HepG2 (cell line): ENCODE results near the gene EGFLAM. TPM values are rescaled to one million over a fixed set of nuclear protein-coding genes. Genes with fewer than 3 reads are reported as not detected.

Experiments
- ATAC-seq: fragments of 200-7000 bp; cut with Tn5 transposase; 3 replicates; pipeline ENCODE4 v1.9.1; 2020; ENCODE audit warnings: mild to moderate bottlenecking, moderate library complexity
- BruUV-seq: library from RNA; stranded (reverse); fragments of 400-500 nt; replicated peaks from 2 replicates; lab custom pipeline; 2021; lab: Mats Ljungman, UMichigan
- CTCF ChIA-PET: fragments of 300-600 bp; formaldehyde crosslinking; extraction: SDS; loops from one replicate; lab custom pipeline; 2021; ENCODE audit warnings: low total read pairs, inconsistent platforms, low intra/inter-chr PET ratio; lab: Yijun Ruan, JAX
- POLR2A ChIA-PET: fragments of 350-600 bp; sonication (Branson Sonifier 250); formaldehyde crosslinking; loops from one replicate; lab custom pipeline; 2020; ENCODE audit warnings: antibody characterized with exemption, inconsistent platforms; lab: Yijun Ruan, JAX
- DNase-seq: peaks from one replicate; pipeline ENCODE4 v3.0.0-alpha.2; 2015; ENCODE audit warnings: low spot score
- FAIRE-seq: peaks from 3 replicates; lab custom pipeline; 2011; peaks lifted over from hg19 to GRCh38; lab: Jason Lieb, UNC
- H2AFZ ChIP-seq: one replicate; pipeline ENCODE4 v1.6.1; 2011; ENCODE audit warnings: low read length, inconsistent platforms
- H3K27ac ChIP-seq: fragments of 300-600 bp; 3 replicates; pipeline ENCODE4 v1.8.0; 2011; ENCODE audit warnings: mixed run types, mild to moderate bottlenecking, mixed read lengths, low read length, inconsistent platforms; ENCODE audit not compliant: insufficient read depth; ENCODE audit errors: extremely low read length
- H3K27me3 ChIP-seq, 2 experiments: fragments of 200-600 bp in 1 of 2; 2 replicates in 1 of 2; 3 replicates in 1 of 2; pipeline versions ENCODE4 v1.6.0 to v1.8.0; 2011; ENCODE audit warnings: low read length in 2 of 2, mild to moderate bottlenecking in 2 of 2, moderate library complexity in 2 of 2, inconsistent platforms in 1 of 2; ENCODE audit not compliant: insufficient read depth in 2 of 2, control insufficient read depth in 1 of 2
- H3K36me3 ChIP-seq, 2 experiments: fragments of 200-600 bp in 1 of 2; replicated peaks in 1 of 2; 2 replicates in 1 of 2; 3 replicates in 1 of 2; pipeline versions ENCODE4 v1.5.1 to v1.8.0; 2011; ENCODE audit warnings: low read length in 2 of 2, inconsistent platforms in 1 of 2; ENCODE audit not compliant: insufficient read depth in 2 of 2, control insufficient read depth in 1 of 2
- H3K4me1 ChIP-seq: 2 replicates; pipeline ENCODE4 v1.5.1; 2012; ENCODE audit warnings: low read length, inconsistent platforms; ENCODE audit not compliant: insufficient read depth
- H3K4me2 ChIP-seq: 2 replicates; pipeline ENCODE4 v1.6.0; 2011; ENCODE audit warnings: low read depth, low read length, inconsistent platforms
- H3K4me3 ChIP-seq, 3 experiments: fragments of 200-600 bp in 1 of 3; sonication (generic), shearing (Covaris generic) in 1 of 3; replicated peaks in 1 of 3; 2 replicates each; pipeline ENCODE4 v1.5.1; 2011 to 2016; ENCODE audit warnings: low read length in 3 of 3, inconsistent platforms in 2 of 3, low read depth in 2 of 3, mild to moderate bottlenecking in 2 of 3, control low read depth in 1 of 3, mixed read lengths in 1 of 3; ENCODE audit not compliant: insufficient read depth in 1 of 3
- H3K79me2 ChIP-seq: one replicate; pipeline ENCODE4 v1.6.1; 2011; ENCODE audit warnings: low read length, inconsistent platforms; ENCODE audit not compliant: insufficient read depth
- H3K9ac ChIP-seq: 2 replicates; pipeline ENCODE4 v1.6.0; 2011; ENCODE audit warnings: mild to moderate bottlenecking, low read depth, low read length, inconsistent platforms; ENCODE audit not compliant: insufficient read depth
- H3K9me3 ChIP-seq: 2 replicates; pipeline ENCODE4 v1.5.1; 2012; ENCODE audit warnings: mild to moderate bottlenecking, low read length
- H4K20me1 ChIP-seq: 2 replicates; pipeline ENCODE4 v1.6.0; 2011; ENCODE audit warnings: inconsistent platforms, mild to moderate bottlenecking, low read length, moderate library complexity; ENCODE audit not compliant: insufficient read depth
- CSRNP1 ChIP-seq: sonication (generic); formaldehyde crosslinking; IDR thresholded peaks from 2 replicates; pipeline ENCODE4 v1.8.1; 2023; ENCODE audit warnings: mild to moderate bottlenecking, missing genetic modification reagents
- CSRNP2 ChIP-seq: sonication (generic); formaldehyde crosslinking; conservative IDR thresholded peaks from 2 replicates; pipeline ENCODE4 v1.8.0; 2022; ENCODE audit warnings: low read depth, missing genetic modification reagents
- MTF1 ChIP-seq: sonication (generic); formaldehyde crosslinking; IDR thresholded peaks from 2 replicates; pipeline ENCODE4 v1.5.0; 2020; ENCODE audit warnings: missing genetic modification reagents
- NBN ChIP-seq: fragments of 450-650 bp; conservative IDR thresholded peaks from 2 replicates; pipeline ENCODE4 v1.6.1; 2017
- TEAD3 ChIP-seq: optimal IDR thresholded peaks from 2 replicates; pipeline ENCODE3; 2016; ENCODE audit warnings: borderline replicate concordance
- TIGD3 ChIP-seq: sonication (generic); formaldehyde crosslinking; IDR thresholded peaks from 2 replicates; pipeline ENCODE4 v1.5.1; 2020; ENCODE audit warnings: mild to moderate bottlenecking, missing genetic modification reagents, borderline replicate concordance
- ZBTB49 ChIP-seq: sonication (generic); formaldehyde crosslinking; IDR thresholded peaks from 2 replicates; pipeline ENCODE4 v1.4.0; 2020; ENCODE audit warnings: missing genetic modification reagents, borderline replicate concordance
- ZNF562 ChIP-seq: sonication (generic); formaldehyde crosslinking; IDR thresholded peaks from 2 replicates; pipeline ENCODE4 v1.8.0; 2022; ENCODE audit warnings: missing genetic modification reagents, borderline replicate concordance
- WGBS: methylation state at CpG from one replicate; pipeline ENCODE4 v1.1.6; 2017; ENCODE audit warnings: low lambda C conversion rate; 5-methylcytosine and 5-hydroxymethylcytosine counted together
- in situ Hi-C: cut with HindIII; loops from 2 replicates; pipeline ENCODE4 v1.10.0; 2017; ENCODE audit warnings: low pct_unique_long_range_greater_than_20kb; ENCODE audit not compliant: extremely low pct_ligation_motif_present
- intact Hi-C: fragments of 100-400 bp; cut with micrococcal nuclease; formaldehyde crosslinking; loops from one replicate; pipeline ENCODE4 v1.10.0; 2022; ENCODE audit not compliant: unreplicated experiment
- polyA plus RNA-seq, 8 experiments: library from polyadenylated mRNA; depleted of rRNA in 3 of 8; stranded (reverse) in 7 of 8; unstranded in 1 of 8; fragments of >200 nt; fragmentation: Illumina TruSeq in 4 of 8; extraction: Trizol in 4 of 8; gene quantifications; 2 replicates each; pipeline versions ENCODE4 v1.2.1 to v1.2.3, GENCODE V29; 2011 to 2016; ENCODE audit warnings: low read depth in 4 of 8, missing spikeins in 1 of 8, mixed read lengths in 1 of 8; ENCODE audit not compliant: insufficient read depth in 1 of 8
- total RNA-seq, 5 experiments: library from RNA; depleted of rRNA; stranded (reverse); fragments of >200 nt; fragmentation: Illumina TruSeq; extraction: Trizol; gene quantifications; 2 replicates each; pipeline ENCODE4 v1.2.3, GENCODE V29; 2016; ENCODE audit warnings: low read depth in 1 of 5
- TF ChIP-seq, protein P1 (sequence below): sonication (generic); formaldehyde crosslinking; IDR thresholded peaks from 2 replicates; pipeline ENCODE4 v1.5.1; 2020; ENCODE audit warnings: mild to moderate bottlenecking, missing genetic modification reagents

EGFLAM gene
- total and polyA plus RNA-seq, 2 of the 13 experiments (the other 11 are each of a cell fraction or from before 2014, with no cell fraction given) = not detected

GRCh38 chr5:38228914-38229313, 29.4 kb upstream of the EGFLAM start:
- no peaks in the 10 kb centered on the region for H3K79me2 ChIP-seq
- TF ChIP-seq MTF1 (CRISPR knock-in tag) = no peak
- TF ChIP-seq ZBTB49 = no peak
- TF ChIP-seq, protein P1, sequence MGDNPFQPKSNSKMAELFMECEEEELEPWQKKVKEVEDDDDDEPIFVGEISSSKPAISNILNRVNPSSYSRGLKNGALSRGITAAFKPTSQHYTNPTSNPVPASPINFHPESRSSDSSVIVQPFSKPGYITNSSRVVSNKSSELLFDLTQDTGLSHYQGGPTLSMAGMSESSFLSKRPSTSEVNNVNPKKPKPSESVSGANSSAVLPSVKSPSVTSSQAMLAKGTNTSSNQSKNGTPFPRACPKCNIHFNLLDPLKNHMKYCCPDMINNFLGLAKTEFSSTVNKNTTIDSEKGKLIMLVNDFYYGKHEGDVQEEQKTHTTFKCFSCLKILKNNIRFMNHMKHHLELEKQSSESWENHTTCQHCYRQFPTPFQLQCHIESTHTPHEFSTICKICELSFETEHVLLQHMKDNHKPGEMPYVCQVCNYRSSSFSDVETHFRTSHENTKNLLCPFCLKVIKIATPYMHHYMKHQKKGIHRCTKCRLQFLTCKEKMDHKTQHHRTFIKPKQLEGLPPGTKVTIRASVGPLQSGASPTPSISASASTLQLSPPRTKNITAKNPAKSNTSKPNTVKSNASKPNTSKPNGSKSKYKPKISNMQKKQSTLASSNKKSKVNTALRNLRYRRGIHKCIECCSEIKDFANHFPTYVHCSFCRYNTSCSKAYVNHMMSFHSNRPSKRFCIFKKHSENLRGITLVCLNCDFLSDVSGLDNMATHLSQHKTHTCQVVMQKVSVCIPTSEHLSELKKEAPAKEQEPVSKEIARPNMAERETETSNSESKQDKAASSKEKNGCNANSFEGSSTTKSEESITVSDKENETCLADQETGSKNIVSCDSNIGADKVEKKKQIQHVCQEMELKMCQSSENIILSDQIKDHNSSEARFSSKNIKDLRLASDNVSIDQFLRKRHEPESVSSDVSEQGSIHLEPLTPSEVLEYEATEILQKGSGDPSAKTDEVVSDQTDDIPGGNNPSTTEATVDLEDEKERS (CRISPR knock-in tag) = no peak
- no peak for TF ChIP-seq CSRNP1 (CRISPR knock-in tag)
- TF ChIP-seq TEAD3 (CRISPR knock-in tag) = no peak
- TF ChIP-seq CSRNP2 (CRISPR knock-in tag) = no peak
- TF ChIP-seq NBN = no peak
- no peak for TF ChIP-seq TIGD3 (CRISPR knock-in tag)
- TF ChIP-seq ZNF562 = no peak
- TF ChIP-seq, all 625 proteins: peak for 0
- ChIA-PET POLR2A (no interaction called here), CTCF (no interaction called here)
- BruUV-seq = no TSS peak
- Histone ChIP-seq H3K9ac (no peak overlapping the region), H2AFZ (no peak overlapping the region), H3K4me3 (no peak overlapping the region), H3K27me3 (no peaks in the 10 kb centered on the region; a peak in 1 of 5 replicates), H3K4me1 (no peaks in the 10 kb centered on the region), H3K36me3 (no peaks in the 10 kb centered on the region), H3K4me2 (no peak overlapping the region), H3K27ac (no peak overlapping the region), H4K20me1 (no peaks in the 10 kb centered on the region), H3K9me3 (no peaks in the 10 kb centered on the region)
- in situ Hi-C loops (no loop called here), intact Hi-C loops (no loop called here)
- 66% methylated on average over 6 of the region's 6 CpGs for WGBS
- FAIRE-seq (no peak), DNase-seq (no peak), ATAC-seq (no peak)
